ENCODE data around the gene GALNT16. TPM values are rescaled to one million over a fixed set of nuclear protein-coding genes. Genes with fewer than 3 reads are reported as not detected.

Gene GALNT16
- polyA plus RNA-seq, 1 donor (not counting 4 experiments of a cell fraction or from before 2014, with no cell fraction given) = not detected

GRCh38 chr14:69268763-69269162 lies 8.8 kb downstream of the GALNT16 start:
- H3K4me1 ChIP-seq (ENCODE audit: control insufficient read depth, extremely low read depth, insufficient read depth, low read length) = peaks cover 12% of the 10 kb centered on the region
- no peak overlapping the region for H3K27ac ChIP-seq (ENCODE audit: control insufficient read depth, insufficient read depth, low read length)
- H3K27me3 ChIP-seq (ENCODE audit: control insufficient read depth, extremely low read depth, insufficient read depth, low read length) = peaks cover 7% of the 10 kb centered on the region
- H3K9me1 ChIP-seq (ENCODE audit: control insufficient read depth, extremely low read depth, insufficient read depth, low read length) = no peaks in the 10 kb centered on the region
- no peak overlapping the region for H3K4me3 ChIP-seq (ENCODE audit: control insufficient read depth in 2 of 3, extremely low read depth in 1 of 3, insufficient read depth in 2 of 3, low read depth in 1 of 3, low read length in 3 of 3)
- no peak overlapping the region for H3K9ac ChIP-seq (ENCODE audit: control insufficient read depth, extremely low read depth, insufficient read depth, low read length)
- no peaks in the 10 kb centered on the region for H3K36me3 ChIP-seq (ENCODE audit: control insufficient read depth in 2 of 2, extremely low read depth in 1 of 2, insufficient read depth in 2 of 2, low read length in 2 of 2)
- H2AFZ ChIP-seq (ENCODE audit: control insufficient read depth, low read length) = peak overlapping the region; percentile 54
- TF ChIP-seq, protein P1, sequence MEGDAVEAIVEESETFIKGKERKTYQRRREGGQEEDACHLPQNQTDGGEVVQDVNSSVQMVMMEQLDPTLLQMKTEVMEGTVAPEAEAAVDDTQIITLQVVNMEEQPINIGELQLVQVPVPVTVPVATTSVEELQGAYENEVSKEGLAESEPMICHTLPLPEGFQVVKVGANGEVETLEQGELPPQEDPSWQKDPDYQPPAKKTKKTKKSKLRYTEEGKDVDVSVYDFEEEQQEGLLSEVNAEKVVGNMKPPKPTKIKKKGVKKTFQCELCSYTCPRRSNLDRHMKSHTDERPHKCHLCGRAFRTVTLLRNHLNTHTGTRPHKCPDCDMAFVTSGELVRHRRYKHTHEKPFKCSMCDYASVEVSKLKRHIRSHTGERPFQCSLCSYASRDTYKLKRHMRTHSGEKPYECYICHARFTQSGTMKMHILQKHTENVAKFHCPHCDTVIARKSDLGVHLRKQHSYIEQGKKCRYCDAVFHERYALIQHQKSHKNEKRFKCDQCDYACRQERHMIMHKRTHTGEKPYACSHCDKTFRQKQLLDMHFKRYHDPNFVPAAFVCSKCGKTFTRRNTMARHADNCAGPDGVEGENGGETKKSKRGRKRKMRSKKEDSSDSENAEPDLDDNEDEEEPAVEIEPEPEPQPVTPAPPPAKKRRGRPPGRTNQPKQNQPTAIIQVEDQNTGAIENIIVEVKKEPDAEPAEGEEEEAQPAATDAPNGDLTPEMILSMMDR (optimal IDR thresholded peaks at IDR 0.05 in 1 of 3, IDR thresholded peaks at IDR 0.05 in 1 of 3, conservative IDR thresholded peaks at IDR 0.05 in 1 of 3; ENCODE audit: extremely low read depth in 1 of 3, insufficient read depth in 2 of 3, low read length in 3 of 3) = no peak
- no peak for TF ChIP-seq EZH2 (IDR thresholded peaks at IDR 0.05; ENCODE audit: low read length)
- dilution Hi-C loops (cut with MboI; ENCODE audit: extremely low pct_ligation_motif_present, low sequenced_read_pairs) = no loop called here
- H4K20me1 ChIP-seq (ENCODE audit: control insufficient read depth, extremely low read depth, insufficient read depth, low read length) = no peaks in the 10 kb centered on the region
- H3K4me2 ChIP-seq (ENCODE audit: control insufficient read depth, extremely low read depth, insufficient read depth, low read depth, low read length) = peak overlapping the region; percentile 35
- H3K9me3 ChIP-seq (ENCODE audit: control insufficient read depth, low read depth, low read length) = no peaks in the 10 kb centered on the region
- peak; percentile 90 for FAIRE-seq
- no peaks in the 10 kb centered on the region for H3K79me2 ChIP-seq (ENCODE audit: control insufficient read depth, insufficient read depth, low read length)
- DNase-seq (ENCODE audit: low read depth, low spot score) = peak; percentile 19

DNA sequence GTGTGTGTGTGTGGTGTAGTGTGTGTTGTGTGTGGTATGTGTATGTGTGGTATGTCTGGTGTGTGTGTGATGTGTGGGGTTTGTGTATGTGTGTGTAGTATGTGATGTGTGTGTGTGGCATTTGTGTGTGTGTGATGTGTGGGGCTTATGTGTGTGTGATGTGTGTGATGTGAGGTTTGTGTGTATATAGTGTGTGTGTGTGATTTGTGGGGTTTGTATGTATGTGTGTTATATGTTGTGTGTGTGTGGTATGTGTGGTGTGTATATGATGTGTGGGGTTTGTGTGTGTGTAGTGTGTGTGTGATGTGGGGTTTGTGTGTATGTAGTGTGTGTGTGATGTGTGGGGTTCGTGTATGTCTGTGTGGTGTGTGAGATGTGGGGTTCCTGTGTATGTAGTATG lies 9.4 kb downstream of the GALNT16 start:
- peak overlapping the region; percentile 35 for H3K4me2 ChIP-seq (ENCODE audit: control insufficient read depth, extremely low read depth, insufficient read depth, low read depth, low read length)
- no peaks in the 10 kb centered on the region for H3K9me3 ChIP-seq (ENCODE audit: control insufficient read depth, low read depth, low read length)
- FAIRE-seq = peak; percentile 44
- H3K9ac ChIP-seq (ENCODE audit: control insufficient read depth, extremely low read depth, insufficient read depth, low read length) = no peak overlapping the region
- no peak for DNase-seq (ENCODE audit: low read depth, low spot score)
- H4K20me1 ChIP-seq (ENCODE audit: control insufficient read depth, extremely low read depth, insufficient read depth, low read length) = no peaks in the 10 kb centered on the region
- dilution Hi-C loops (cut with MboI; ENCODE audit: extremely low pct_ligation_motif_present, low sequenced_read_pairs) = no loop called here
- H3K4me1 ChIP-seq (ENCODE audit: control insufficient read depth, extremely low read depth, insufficient read depth, low read length) = peaks cover 12% of the 10 kb centered on the region
- H3K27me3 ChIP-seq (ENCODE audit: control insufficient read depth, extremely low read depth, insufficient read depth, low read length) = peaks cover 5% of the 10 kb centered on the region
- H3K36me3 ChIP-seq (ENCODE audit: control insufficient read depth in 2 of 2, extremely low read depth in 1 of 2, insufficient read depth in 2 of 2, low read length in 2 of 2) = no peaks in the 10 kb centered on the region
- no peaks in the 10 kb centered on the region for H3K9me1 ChIP-seq (ENCODE audit: control insufficient read depth, extremely low read depth, insufficient read depth, low read length)
- no peak overlapping the region for H2AFZ ChIP-seq (ENCODE audit: control insufficient read depth, low read length)
- H3K79me2 ChIP-seq (ENCODE audit: control insufficient read depth, insufficient read depth, low read length) = no peaks in the 10 kb centered on the region
- TF ChIP-seq, protein P1 (optimal IDR thresholded peaks at IDR 0.05 in 1 of 3, IDR thresholded peaks at IDR 0.05 in 1 of 3, conservative IDR thresholded peaks at IDR 0.05 in 1 of 3; ENCODE audit: extremely low read depth in 1 of 3, insufficient read depth in 2 of 3, low read length in 3 of 3) = no peak
- no peak for TF ChIP-seq EZH2 (IDR thresholded peaks at IDR 0.05; ENCODE audit: low read length)
- no peak overlapping the region for H3K4me3 ChIP-seq (ENCODE audit: control insufficient read depth in 2 of 3, extremely low read depth in 1 of 3, insufficient read depth in 2 of 3, low read depth in 1 of 3, low read length in 3 of 3)
- H3K27ac ChIP-seq (ENCODE audit: control insufficient read depth, insufficient read depth, low read length) = no peak overlapping the region
